GM12878 (cell line): ENCODE data around the gene ZNF646. TPM values are rescaled to one million over a fixed set of nuclear protein-coding genes. Genes with fewer than 3 reads are reported as not detected.

Experiments used
- ATAC-seq: fragments of 200-7000 bp; cut with Tn5 transposase; 3 replicates; pipeline ENCODE4 v1.9.1; 2020; ENCODE audit warnings: mild to moderate bottlenecking, moderate library complexity
- BruUV-seq: library from RNA; stranded (reverse); fragments of 400-500 nt; replicated peaks from 2 replicates; lab custom pipeline; 2021; lab: Mats Ljungman, UMichigan
- CTCF ChIA-PET: fragments of 300-600 bp; sonication (Branson Sonifier 250); formaldehyde crosslinking; extraction: SDS; loops from one replicate; lab custom pipeline; 2021; ENCODE audit warnings: inconsistent platforms; lab: Yijun Ruan, JAX
- POLR2A ChIA-PET: fragments of 350-600 bp; formaldehyde crosslinking; extraction: SDS; loops from one replicate; lab custom pipeline; 2021; ENCODE audit warnings: inconsistent platforms; lab: Charles Lee
- RAD21 ChIA-PET: fragments of 300-600 bp; sonication (Branson Sonifier 250); formaldehyde crosslinking; loops from one replicate; lab custom pipeline; 2023; ENCODE audit warnings: antibody characterized with exemption; ENCODE audit not compliant: unreplicated experiment; lab: Charles Lee
- SMC1A ChIA-PET: fragments of 300-600 bp; sonication (Branson Sonifier 250); formaldehyde crosslinking; loops from one replicate; lab custom pipeline; 2023; ENCODE audit not compliant: unreplicated experiment, uncharacterized antibody; lab: Charles Lee
- DNase-seq: peaks from one replicate; pipeline ENCODE4 v3.0.0-alpha.2; 2011; ENCODE audit warnings: low read depth, low spot score
- FAIRE-seq: peaks from 3 replicates; lab custom pipeline; 2011; peaks lifted over from hg19 to GRCh38; lab: Jason Lieb, UNC
- H2AFZ ChIP-seq: 2 replicates; pipeline ENCODE4 v1.6.0; 2011; ENCODE audit warnings: low read depth, low read length, control low read depth; ENCODE audit not compliant: control insufficient read depth
- H3K27ac ChIP-seq: 2 replicates; pipeline ENCODE4 v1.5.1; 2011; ENCODE audit warnings: control low read depth; ENCODE audit not compliant: control insufficient read depth, insufficient read depth
- H3K27me3 ChIP-seq, 2 experiments: replicated peaks in 1 of 2; 2 replicates each; pipeline versions ENCODE4 v1.6.0 to v1.6.1; 2011; ENCODE audit warnings: low read length in 1 of 2; ENCODE audit not compliant: control insufficient read depth in 2 of 2, insufficient read depth in 2 of 2
- H3K36me3 ChIP-seq, 2 experiments: 2 replicates each; pipeline ENCODE4 v1.5.1; 2011; ENCODE audit warnings: low read length in 1 of 2; ENCODE audit not compliant: control insufficient read depth in 2 of 2, insufficient read depth in 2 of 2
- H3K4me1 ChIP-seq: 2 replicates; pipeline ENCODE4 v1.6.1; 2011; ENCODE audit warnings: mild to moderate bottlenecking, low read length, moderate library complexity, mixed read lengths; ENCODE audit not compliant: control insufficient read depth, insufficient read depth
- H3K4me2 ChIP-seq: 2 replicates; pipeline ENCODE4 v1.6.0; 2011; ENCODE audit warnings: control low read depth; ENCODE audit not compliant: control insufficient read depth, insufficient read depth
- H3K4me3 ChIP-seq: fragments of 200-600 bp; sonication (generic); 2 replicates; pipeline ENCODE4 v1.5.1; 2016
- H3K79me2 ChIP-seq: 2 replicates; pipeline ENCODE4 v1.6.0; 2011; ENCODE audit warnings: low read length; ENCODE audit not compliant: control insufficient read depth, insufficient read depth
- H3K9ac ChIP-seq: 2 replicates; pipeline ENCODE4 v1.8.0; 2011; ENCODE audit warnings: low read length, control low read depth, mixed read lengths; ENCODE audit not compliant: control insufficient read depth, insufficient read depth
- H3K9me3 ChIP-seq: replicated peaks from 3 replicates; pipeline ENCODE4 v1.5.1; 2011; ENCODE audit warnings: mild to moderate bottlenecking, low read length; ENCODE audit not compliant: control insufficient read depth, insufficient read depth
- H4K20me1 ChIP-seq: 2 replicates; pipeline ENCODE4 v1.6.0; 2011; ENCODE audit not compliant: control insufficient read depth, insufficient read depth
- BACH1 ChIP-seq: fragments of 450-650 bp; IDR thresholded peaks from 2 replicates; pipeline ENCODE4 v1.6.1; 2017; ENCODE audit warnings: mild to moderate bottlenecking, borderline replicate concordance
- CEBPZ ChIP-seq: fragments of 150-350 bp; IDR thresholded peaks from 2 replicates; pipeline ENCODE4 v1.6.1; 2016; ENCODE audit warnings: low read depth, low read length
- CTCF ChIP-seq, 3 experiments: IDR thresholded peaks in 2 of 3; conservative IDR thresholded peaks in 1 of 3; 2 replicates each; pipeline ENCODE4 v1.5.1; 2011; ENCODE audit warnings: low read depth in 3 of 3, low read length in 3 of 3, mild to moderate bottlenecking in 3 of 3, control low read depth in 2 of 3, moderate library complexity in 2 of 3, inconsistent platforms in 1 of 3, mixed read lengths in 1 of 3; ENCODE audit not compliant: control insufficient read depth in 2 of 3, insufficient read depth in 1 of 3; ENCODE audit errors: extremely low read depth in 1 of 3
- FOS ChIP-seq: IDR thresholded peaks from 3 replicates; pipeline ENCODE4 v1.6.1; 2011; ENCODE audit warnings: borderline replicate concordance; ENCODE audit not compliant: insufficient read length; ENCODE audit errors: extremely low read depth
- HCFC1 ChIP-seq: fragments of 150-350 bp; IDR thresholded peaks from 2 replicates; pipeline ENCODE4 v1.6.1; 2014; ENCODE audit warnings: low read length
- PRDM15 ChIP-seq: fragments of 450-650 bp; formaldehyde crosslinking; IDR thresholded peaks from 2 replicates; pipeline ENCODE4 v1.4.0; 2020; ENCODE audit warnings: mild to moderate bottlenecking, moderate library complexity
- RELA ChIP-seq: fragments of 450-650 bp; IDR thresholded peaks from 2 replicates; pipeline ENCODE4 v1.8.0; 2014; ENCODE audit warnings: borderline replicate concordance; ENCODE audit not compliant: partially characterized antibody
- RUNX3 ChIP-seq: IDR thresholded peaks from 2 replicates; pipeline ENCODE4 v1.6.1; 2012; ENCODE audit warnings: low read length, inconsistent platforms
- SMAD1 ChIP-seq: fragments of 450-650 bp; IDR thresholded peaks from 2 replicates; pipeline ENCODE4 v1.6.1; 2018; ENCODE audit warnings: mild to moderate bottlenecking, low read depth; ENCODE audit not compliant: partially characterized antibody
- SMAD5 ChIP-seq: IDR thresholded peaks from 2 replicates; pipeline ENCODE4 v1.6.1; 2016; ENCODE audit warnings: antibody characterized with exemption, low read depth
- SRF ChIP-seq, 2 experiments: IDR thresholded peaks; 2 replicates each; pipeline ENCODE4 v1.6.1; 2011; ENCODE audit warnings: low read depth in 2 of 2, low read length in 2 of 2, mild to moderate bottlenecking in 1 of 2, moderate library complexity in 1 of 2
- WRNIP1 ChIP-seq: IDR thresholded peaks from 2 replicates; pipeline ENCODE4 v1.6.1; 2011; ENCODE audit warnings: low read depth, low read length, improper control_type of control experiment, borderline replicate concordance
- ZNF217 ChIP-seq: fragments of 450-650 bp; IDR thresholded peaks from 2 replicates; pipeline ENCODE4 v1.6.1; 2017; ENCODE audit warnings: antibody characterized with exemption, mild to moderate bottlenecking
- ZNF274 ChIP-seq: IDR thresholded peaks from one replicate; pipeline ENCODE4 v1.8.0; 2011; ENCODE audit not compliant: insufficient read length, insufficient read depth
- WGBS: methylation state at CpG from one replicate; pipeline ENCODE4 v1.1.6; 2016; ENCODE audit warnings: low lambda C conversion rate; ENCODE audit not compliant: insufficient replicate concordance, insufficient coverage; ENCODE audit errors: missing lambda C conversion rate; 5-methylcytosine and 5-hydroxymethylcytosine counted together
- in situ Hi-C: fragments of 300-500 bp; cut with MboI; formaldehyde crosslinking; loops from 9 replicates; pipeline ENCODE4 v1.14.3; 2018; ENCODE audit warnings: mixed read lengths
- intact Hi-C: fragments of 100-400 bp; cut with micrococcal nuclease; formaldehyde crosslinking; loops from one replicate; pipeline ENCODE4 v1.14.2; 2022; ENCODE audit not compliant: unreplicated experiment
- polyA plus RNA-seq, 11 experiments: library from polyadenylated mRNA; depleted of rRNA in 4 of 11; unstranded in 6 of 11; stranded (reverse) in 5 of 11; fragments of >200 nt; fragmentation: Nextera tagmentation in 4 of 11; fragmentation: Illumina TruSeq in 1 of 11; extraction: Ambion mirVana in 4 of 11; extraction: Trizol in 1 of 11; gene quantifications; 1 replicate in 1 of 11; 2 replicates in 10 of 11; pipeline versions ENCODE4 v1.2.1 to v1.2.3, GENCODE V29; 2011 to 2016; ENCODE audit warnings: inconsistent platforms in 2 of 11, missing spikeins in 2 of 11, low read depth in 1 of 11
- total RNA-seq, 4 experiments: library from RNA; depleted of rRNA in 3 of 4; stranded (reverse); fragments of >200 nt in 3 of 4; fragmentation: Illumina TruSeq in 1 of 4; extraction: Trizol in 1 of 4; gene quantifications; 2 replicates each; pipeline versions ENCODE4 v1.2.1 to v1.2.3, GENCODE V29; 2013 to 2021
- TF ChIP-seq, protein P1 (sequence below): IDR thresholded peaks from 2 replicates; pipeline ENCODE4 v1.6.1; 2011; ENCODE audit warnings: mild to moderate bottlenecking, low read depth, low read length, moderate library complexity; ENCODE audit not compliant: insufficient replicate concordance

The ZNF646 gene
- total and polyA plus RNA-seq, 10 of the 15 experiments (the other 5 are each of a cell fraction or from before 2014, with no cell fraction given) = 0.10 to 21.8 (median 6.4) TPM

DNA sequence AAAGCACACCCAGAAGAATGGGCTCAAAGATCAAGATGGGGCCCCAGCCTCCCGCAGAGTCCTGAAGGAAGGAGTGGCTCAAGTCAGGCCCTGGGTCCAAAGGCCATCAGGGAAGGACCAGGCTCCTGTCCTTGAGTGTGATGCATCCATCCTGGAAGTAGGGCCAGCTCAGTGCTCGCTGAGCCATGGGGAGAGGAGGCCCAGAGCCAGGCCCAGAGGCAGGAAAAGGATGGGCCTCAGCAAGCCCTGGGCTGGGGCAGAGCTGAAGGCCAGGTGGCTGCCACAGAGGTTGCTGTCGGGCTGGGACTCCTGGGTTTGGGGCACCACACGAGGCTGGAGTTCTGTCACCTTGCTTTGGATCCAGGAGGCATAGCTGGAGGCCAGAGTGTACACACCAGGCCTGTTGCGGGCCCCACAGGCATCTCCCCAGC lies 57.6 kb downstream of the ZNF646 start:
- no TSS peak for BruUV-seq
- FAIRE-seq (no peak), ATAC-seq (no peak), DNase-seq (no peak)
- Histone ChIP-seq H3K9me3 (no peaks in the 10 kb centered on the region), H3K4me1 (no peaks in the 10 kb centered on the region), H3K9ac (no peak overlapping the region), H3K27ac (no peak overlapping the region), H3K79me2 (no peaks in the 10 kb centered on the region), H3K27me3 (no peaks in the 10 kb centered on the region), H3K4me3 (no peak overlapping the region), H3K4me2 (no peak overlapping the region), H3K36me3 (no peaks in the 10 kb centered on the region; a peak in 2 of 4 replicates), H4K20me1 (no peaks in the 10 kb centered on the region), H2AFZ (no peak overlapping the region)
- 78% methylated on average over 5 of the region's 5 CpGs for WGBS
- POLR2A ChIA-PET = no interaction called here
- SMC1A ChIA-PET = no interaction called here
- in situ Hi-C loops (no loop called here), intact Hi-C loops (no loop called here)
- RAD21 ChIA-PET = no interaction called here
- CTCF ChIA-PET = no interaction called here
- TF ChIP-seq, protein P1, sequence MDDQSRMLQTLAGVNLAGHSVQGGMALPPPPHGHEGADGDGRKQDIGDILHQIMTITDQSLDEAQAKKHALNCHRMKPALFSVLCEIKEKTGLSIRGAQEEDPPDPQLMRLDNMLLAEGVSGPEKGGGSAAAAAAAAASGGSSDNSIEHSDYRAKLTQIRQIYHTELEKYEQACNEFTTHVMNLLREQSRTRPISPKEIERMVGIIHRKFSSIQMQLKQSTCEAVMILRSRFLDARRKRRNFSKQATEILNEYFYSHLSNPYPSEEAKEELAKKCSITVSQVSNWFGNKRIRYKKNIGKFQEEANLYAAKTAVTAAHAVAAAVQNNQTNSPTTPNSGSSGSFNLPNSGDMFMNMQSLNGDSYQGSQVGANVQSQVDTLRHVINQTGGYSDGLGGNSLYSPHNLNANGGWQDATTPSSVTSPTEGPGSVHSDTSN = no peak
- TF ChIP-seq RUNX3 = no peak
- no peak for TF ChIP-seq HCFC1
- TF ChIP-seq CEBPZ = no peak
- TF ChIP-seq SMAD1 = no peak
- no peak for TF ChIP-seq CTCF (IDR thresholded peaks at IDR 0.05 in 2 of 3, conservative IDR thresholded peaks at IDR 0.05 in 1 of 3; ENCODE audit: control insufficient read depth in 2 of 3, extremely low read depth in 1 of 3, insufficient read depth in 1 of 3, low read depth in 3 of 3, low read length in 3 of 3)
- TF ChIP-seq FOS = no peak
- TF ChIP-seq ZNF274 = no peak
- no peak for TF ChIP-seq RELA
- no peak for TF ChIP-seq BACH1
- no peak for TF ChIP-seq WRNIP1
- no peak for TF ChIP-seq PRDM15
- TF ChIP-seq SMAD5 = no peak
- no peak for TF ChIP-seq SRF (IDR thresholded peaks at IDR 0.05; ENCODE audit: low read depth in 2 of 2, low read length in 2 of 2)
- no peak for TF ChIP-seq ZNF217
